NCI-H82 (cell line): ENCODE data around the gene SERPINA5.
"Not testable (repeated sequence)": the region's sequence is repeated elsewhere in the genome, so short reads cannot be mapped to it uniquely, and the experiment has no call there.

Experiments
- DNase-seq: peaks from one replicate; lab custom pipeline; 2025; lab: John Stamatoyannopoulos, UW

SERPINA5 gene

DNA sequence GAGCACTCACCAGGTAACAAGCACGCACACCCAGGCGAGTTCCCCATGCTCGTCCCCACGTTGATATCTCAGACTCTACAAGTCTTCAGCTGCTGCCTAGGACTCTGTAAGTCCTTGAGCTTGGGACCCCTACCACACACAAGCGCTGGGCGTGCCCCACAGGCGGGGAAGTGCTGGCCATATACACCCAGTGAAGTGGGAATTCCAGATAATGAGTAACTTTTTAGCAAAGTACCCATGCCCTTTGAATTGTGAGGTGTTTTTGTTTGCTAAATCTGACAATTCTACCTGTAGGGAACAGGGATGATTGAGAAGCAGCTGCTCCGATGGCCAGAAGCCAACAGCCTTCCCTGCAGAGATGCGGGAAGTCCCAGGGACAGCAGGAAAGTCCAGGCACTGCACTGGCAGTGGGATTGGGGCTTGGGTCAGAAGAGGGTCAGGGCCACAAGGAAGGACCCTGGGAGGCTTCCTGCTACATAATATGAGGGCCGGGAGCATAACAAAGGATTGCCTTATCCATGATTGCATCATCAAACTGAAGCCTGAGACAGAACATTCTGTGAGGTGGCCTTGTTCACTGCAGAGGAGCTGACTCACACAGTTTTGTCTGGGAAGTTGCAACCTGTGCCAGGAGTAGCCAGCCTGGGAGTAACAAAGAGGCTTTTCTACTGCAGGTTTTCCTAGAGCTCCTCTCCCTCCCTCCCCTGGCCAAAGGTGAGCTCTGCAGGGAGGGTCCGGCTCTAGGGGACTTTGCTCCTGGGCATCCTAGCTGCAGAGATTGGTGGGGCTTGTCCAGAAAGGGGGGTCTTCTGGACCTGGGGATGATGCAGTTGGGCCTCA lies 17.8 kb downstream of the SERPINA5 start:
- no peak for DNase-seq

DNA sequence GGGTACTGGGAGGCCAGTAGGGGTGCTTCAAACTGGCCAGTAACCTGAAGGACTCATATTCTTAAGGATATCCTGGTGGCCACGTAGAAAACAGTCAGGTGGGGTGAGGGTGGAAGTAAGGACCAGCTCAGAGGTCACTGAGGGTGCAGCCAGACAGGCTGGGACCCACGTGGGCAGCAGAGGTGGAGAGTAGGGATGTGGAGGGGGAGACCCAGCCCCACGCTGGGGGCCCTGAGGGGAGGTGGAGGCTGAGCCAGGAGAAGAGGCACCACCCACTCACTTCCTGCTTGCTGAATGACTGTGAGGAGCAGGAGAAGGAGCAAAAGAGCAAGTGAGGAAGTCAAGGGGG lies 18.4 kb downstream of the SERPINA5 start:
- DNase-seq, result no peak

DNA sequence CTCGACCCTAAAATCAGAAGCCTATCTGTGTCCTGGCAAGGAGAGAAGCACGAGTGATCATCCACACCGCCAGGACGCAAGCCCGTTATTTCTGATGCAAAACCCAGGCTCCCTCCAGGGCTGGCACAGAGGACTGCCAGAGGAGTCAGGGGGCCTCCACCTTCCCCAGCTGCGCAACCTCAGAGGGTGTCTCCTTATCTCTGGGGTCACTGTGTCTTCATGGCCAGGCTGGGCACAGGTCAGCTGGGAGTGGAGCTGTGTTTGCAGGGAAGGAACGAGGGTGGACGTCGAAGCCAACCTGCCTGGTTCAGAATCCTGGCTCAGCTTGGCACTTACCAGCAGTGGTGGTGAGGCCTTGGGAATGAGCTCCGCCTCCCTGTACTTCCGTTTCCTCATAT lies 18.9 kb downstream of the SERPINA5 start:
- DNase-seq, result no peak

DNA sequence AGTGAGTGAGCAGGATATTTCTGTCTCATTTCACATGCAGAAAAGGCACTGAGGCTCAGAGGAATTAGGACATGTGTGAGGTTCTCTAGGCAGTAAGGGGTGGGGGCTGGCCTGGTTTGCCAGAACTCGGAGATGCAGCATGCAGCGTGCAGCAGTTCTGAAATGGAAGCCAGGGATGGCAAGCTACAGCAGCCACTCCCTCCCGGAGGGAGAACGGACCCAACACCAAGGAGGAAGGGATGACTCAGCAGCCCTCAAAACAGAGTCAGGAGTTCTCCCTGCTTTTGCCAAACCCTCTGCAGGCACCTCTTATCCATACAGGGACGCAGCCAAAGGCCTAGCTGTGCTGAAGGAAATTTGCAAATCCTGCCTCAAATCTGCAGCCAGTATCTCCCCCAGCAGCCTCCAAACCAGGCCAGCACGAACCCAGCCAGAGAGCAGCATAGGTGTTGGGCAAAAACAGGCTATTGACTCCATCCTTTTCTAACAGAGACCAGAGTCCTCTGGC lies 20.7 kb downstream of the SERPINA5 start:
- DNase-seq, result no peak

DNA sequence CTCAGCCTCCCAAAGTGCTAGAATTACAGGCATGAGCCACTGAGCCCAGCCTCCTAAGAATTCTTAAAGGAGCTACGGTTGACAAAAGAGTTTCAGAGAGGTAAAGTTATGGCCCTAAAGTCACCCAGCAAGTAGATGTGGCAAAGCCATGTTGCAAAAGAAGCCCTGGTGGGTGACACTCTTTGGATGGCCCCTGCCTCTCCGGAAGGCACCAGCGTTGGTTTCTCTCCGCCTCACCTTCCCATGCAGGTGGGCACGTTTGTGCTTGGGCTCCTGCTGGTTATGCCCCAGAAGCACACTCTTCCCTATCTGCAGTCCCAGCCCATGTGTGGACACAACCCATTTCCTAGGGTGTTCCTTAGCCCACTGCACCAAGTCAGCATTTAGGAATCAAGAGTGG lies 21.5 kb downstream of the SERPINA5 start:
- no peak for DNase-seq

DNA sequence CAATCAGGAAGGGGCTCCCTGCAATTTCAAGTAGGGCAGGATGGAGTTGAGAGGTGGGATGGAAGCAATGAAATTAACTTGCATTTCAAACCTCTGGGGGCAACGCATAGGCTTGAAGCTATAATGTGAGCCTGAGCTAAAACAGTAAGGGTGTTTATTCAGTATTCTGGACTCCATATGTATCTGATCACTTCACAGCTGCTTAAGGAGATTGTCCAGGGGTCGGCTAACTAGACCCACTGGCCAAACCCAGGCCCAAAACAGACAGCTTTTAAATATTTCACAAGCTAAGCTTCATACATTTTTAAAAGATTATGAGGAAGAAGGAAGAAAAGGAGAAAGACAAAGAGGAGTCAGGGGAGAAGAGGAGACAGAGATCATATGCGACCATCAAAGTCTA lies 24.1 kb downstream of the SERPINA5 start:
- DNase-seq, result no peak

DNA sequence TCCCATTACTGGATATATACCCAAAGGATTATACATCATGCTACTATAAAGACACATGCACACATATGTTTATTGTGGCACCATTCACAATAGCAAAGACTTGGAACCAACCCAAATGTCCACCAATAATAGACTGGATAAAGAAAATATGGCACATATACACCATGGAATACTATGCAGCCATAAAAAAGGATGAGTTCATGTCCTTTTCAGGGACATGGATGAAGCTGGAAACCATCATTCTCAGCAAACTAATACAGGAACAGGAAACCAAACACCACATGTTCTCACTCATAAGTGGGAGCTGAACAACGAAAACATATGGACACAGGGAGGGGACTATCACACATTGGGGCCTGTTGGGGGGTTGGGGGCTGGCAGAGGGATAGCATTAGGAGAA lies 27.7 kb downstream of the SERPINA5 start:
- DNase-seq, result not testable (repeated sequence)

DNA sequence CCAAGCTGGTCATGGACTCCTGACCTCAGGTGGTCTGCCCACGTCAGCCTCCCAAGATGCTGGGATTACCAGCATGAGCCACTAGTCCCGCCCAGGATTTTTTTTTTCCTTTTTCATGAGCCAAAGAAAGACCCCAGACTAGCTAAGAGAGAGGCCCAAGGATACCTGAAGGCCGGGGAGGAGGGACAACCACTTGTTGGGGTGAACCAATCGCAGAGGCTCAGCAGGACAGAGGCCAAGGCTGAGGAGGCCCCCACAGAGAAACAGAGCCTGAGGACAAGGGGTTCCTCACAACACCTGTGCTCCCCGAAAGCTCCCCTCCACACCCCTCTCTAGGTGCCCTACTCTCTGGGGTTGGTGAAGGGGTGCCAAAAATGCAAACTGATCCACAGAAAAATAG lies 30.0 kb downstream of the SERPINA5 start:
- DNase-seq, result no peak

DNA sequence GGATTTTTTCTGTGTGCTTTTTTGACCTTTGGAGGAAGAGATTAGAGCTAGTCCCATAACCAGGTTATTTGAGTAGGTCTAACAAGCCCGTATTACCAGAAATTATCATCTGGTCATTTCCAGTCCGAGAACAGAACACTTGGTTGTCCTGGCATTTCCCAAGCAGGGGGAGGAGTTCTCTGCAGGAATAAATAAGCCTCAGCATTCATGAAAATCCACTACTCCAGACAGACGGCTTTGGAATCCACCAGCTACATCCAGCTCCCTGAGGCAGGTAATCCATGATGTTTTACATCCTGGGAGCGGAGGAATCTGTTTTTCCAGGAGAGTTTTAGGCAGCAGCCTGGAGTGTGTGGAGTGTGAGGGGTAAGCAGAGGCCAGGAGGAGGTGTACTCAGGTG lies 30.9 kb downstream of the SERPINA5 start, which contains the start of gene SERPINA3:
TSS of gene SERPINA3 (plus strand) at position 218 of the 400 bp plus-strand sequence. CDS start 2,051 bp downstream, outside the sequence.
- no peak for DNase-seq

DNA sequence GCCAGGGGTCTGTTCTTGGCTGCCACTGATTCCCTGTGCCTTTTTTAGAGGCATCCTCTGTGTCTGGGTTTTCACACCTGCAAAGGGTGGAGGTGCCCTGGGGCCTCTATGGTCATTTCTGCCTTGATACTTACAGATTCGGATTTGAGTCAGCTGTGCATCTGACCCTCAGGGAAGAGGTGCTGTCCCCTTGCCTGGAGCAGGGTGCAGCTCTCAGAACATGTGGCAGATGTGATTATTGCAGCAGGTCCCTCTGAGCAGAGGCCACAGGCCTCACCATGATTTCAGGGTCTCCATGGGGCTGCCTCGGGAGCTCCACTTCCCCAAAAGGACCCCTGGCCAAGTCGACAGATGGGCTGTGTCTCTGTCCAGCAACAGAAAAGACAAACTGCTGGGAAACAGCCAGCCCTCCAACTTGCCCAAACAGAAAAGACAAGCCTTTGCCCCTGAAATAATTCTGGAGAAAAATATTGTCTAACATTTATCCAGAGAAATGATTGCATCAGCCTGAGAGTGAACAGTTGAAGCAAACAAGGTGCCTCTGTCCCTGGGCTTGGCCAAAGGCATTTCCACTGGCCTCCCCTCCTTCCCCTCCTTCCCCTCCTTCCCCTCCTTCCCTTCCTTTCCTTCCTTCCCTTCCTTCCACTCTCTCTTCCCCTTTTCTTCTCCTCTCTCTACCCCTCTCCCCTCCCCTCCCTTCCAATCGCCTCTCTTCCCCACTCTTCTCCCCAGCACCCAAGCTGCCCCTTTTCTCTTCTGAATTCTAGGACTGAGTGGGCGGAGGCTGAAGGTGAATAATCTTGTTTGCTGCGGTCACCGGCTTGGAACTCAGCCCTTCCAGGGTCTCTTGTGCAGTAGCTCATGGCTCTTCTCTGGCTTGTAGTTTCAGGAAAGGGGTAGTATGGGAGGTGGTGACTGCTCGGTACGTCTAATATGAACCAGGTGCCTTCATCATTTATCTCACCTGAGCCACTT lies 31.6 kb downstream of the SERPINA5 start:
- no peak for DNase-seq

DNA sequence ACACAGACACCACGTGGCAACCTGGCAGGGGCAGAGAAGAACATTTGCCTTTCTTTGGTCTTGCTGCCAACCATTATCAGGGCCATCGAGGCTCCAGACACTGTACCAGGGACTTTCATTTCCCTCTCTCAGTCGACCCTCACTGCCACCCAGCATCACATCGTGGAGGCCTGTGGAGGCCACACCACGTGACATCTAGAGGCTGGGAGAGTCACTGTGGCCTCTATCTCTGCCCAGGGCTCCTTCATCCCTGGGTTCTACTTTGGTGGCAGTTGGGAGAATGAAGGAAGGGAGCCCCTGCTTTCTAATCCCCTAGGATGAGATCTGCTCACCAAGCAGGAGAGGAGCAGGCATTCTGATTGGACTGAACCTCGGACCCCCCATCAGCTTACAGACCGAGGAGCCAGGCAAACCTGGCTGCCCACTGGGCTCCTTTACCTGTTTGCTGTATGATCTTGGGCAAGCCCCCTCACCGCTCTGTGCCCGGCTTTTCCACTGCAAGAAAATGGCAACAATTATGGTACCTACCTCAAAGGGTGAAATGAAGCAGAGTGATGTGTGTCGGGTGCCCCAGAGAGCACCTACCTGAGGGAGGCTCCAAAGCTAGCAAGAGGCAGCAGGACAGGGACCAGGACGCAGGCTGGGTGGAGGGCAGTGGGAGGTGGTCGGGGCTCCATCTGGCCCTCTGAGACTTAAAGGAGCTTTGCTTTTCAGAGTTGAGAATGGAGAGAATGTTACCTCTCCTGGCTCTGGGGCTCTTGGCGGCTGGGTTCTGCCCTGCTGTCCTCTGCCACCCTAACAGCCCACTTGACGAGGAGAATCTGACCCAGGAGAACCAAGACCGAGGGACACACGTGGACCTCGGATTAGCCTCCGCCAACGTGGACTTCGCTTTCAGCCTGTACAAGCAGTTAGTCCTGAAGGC lies 32.8 kb downstream of the SERPINA5 start:
- no peak for DNase-seq

DNA sequence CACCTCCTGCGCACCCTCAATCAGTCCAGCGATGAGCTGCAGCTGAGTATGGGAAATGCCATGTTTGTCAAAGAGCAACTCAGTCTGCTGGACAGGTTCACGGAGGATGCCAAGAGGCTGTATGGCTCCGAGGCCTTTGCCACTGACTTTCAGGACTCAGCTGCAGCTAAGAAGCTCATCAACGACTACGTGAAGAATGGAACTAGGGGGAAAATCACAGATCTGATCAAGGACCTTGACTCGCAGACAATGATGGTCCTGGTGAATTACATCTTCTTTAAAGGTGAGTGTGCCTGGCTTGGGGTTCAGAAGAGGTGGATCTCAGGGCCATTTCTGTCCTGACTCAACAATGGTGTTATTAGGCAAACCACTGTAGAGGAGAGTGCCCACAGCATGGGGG lies 33.6 kb downstream of the SERPINA5 start:
- no peak for DNase-seq

DNA sequence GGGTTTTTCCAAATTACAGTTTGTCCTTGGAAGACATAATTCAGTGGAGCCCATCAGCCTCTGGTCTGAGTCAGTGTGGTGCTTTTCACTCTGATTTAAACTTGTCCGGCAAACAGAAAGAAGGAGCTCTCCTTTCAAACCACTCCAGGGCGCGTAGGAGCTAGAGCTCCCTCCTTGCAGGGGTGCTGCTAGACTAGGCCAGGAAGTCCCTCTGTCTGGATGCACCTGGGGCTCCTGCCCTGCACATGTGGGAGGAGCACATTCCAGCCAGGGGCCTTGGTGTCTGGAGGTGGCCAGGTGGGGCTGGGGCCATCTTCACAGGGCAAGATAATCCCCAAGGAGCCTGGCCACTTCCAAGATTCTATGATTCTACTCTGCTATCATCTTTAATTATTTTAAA lies 34.0 kb downstream of the SERPINA5 start:
- DNase-seq, result no peak

DNA sequence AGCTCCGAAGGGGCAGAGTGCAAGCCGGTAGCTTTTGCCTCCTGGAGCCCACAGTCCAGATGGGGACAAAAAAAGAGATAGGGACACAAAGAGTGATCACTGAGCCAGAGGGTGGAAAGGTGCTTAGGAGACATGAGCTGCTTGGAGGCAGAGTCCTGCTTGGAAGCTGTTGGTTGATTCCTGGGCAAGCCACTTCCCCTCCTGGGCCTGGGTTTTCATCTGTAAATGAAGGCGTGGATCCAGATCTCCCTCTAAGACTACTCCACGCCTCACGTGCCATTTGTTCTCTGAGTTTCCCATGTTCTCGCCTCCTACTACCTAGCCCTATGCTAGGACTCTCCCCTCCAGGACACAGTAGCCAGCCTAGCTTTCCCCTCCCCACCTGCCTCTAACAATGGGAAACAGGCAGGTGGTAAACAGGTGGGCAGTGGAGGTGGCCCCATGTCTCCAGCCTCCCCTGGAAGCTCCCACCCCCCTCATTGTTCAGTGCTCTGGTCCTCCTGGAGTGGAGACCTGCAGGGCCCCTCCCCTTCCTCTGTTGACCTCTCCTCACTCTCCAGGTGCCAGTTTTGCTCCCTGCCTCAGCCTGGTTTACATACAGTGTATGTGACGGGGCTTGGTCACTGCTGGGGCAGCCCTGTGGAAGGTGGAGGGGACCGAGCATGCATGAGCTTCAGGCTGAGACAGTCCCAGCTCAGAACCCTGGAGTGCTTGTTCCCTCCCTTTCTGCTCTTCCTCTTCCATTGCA lies 34.8 kb downstream of the SERPINA5 start:
- DNase-seq, result no peak

DNA sequence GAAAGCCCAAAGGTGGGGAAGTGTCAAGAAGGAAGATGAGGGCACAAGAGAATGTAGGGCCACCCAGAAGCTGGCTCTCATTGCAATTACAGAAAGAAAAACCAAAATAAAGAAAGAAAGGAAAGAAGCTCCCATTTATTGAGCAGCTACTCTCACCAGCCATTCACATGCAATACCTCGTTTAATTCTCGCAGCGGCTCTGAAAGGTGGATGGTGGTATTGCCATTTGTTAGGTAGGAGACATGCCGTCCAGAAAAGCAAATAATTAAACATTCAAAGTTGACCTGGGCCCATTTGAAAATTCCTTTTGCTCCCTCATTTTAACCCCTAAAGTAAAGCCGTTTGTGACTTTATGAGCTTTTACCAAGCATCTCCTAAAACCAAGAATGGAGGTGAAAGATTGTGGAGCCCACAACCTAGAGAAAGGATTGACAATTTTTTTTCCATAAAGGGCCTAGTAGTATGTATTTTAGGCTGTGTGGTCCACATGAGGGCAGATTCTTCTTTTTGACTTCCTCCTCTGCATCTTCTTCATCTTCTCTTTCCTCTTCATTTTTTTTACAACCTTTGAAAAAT lies 36.2 kb downstream of the SERPINA5 start:
- DNase-seq, result no peak

DNA sequence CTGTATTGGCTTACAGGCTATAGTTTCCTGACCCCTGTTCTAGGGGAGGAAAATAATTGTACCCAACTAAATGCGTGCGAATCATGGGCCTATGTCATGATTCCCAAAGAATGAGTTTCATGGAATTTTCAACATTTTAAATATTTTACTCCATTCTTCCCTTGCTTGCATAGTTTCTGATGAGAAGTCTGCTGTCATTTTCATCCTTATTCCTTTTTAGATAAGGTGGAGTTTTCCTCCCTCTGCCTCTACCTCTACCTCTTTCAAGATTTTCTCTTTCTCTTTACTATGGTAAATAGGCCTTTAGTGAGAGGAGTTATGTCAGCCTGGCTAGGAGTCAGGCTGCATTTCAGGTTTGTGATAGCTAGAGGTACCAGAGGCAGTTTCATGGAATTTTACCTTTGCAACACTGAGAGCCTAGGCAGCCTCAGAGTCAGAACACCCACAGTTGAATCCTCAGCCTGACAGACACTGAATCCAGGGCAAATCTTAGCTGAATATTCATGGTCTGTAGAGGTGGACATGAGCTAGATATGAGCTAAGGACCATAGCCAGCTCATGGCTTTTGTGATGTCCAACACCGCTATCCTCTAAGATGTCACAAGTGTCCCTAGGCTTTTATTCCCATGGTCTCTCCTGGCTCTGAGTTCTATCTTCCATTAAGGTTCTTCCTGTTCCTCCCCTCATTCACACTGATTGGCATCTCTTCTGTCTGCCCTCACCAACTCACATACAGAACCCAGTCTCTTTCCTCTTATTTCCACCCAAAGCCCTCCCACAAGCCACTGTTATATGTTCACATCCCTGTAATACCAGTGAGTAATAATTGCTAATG lies 37.0 kb downstream of the SERPINA5 start:
- no peak for DNase-seq

DNA sequence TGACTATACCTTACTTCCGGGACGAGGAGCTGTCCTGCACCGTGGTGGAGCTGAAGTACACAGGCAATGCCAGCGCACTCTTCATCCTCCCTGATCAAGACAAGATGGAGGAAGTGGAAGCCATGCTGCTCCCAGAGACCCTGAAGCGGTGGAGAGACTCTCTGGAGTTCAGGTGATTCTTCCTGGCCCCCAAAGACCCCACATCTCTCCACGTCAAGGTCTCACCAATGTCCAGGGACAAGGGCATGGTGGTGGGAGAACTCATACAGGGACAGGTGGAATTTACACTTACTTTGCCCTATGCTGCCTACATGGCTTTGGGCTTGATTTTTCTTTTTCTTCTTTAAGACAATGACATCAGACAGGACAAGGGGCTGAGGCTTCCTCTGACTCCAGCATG lies 38.1 kb downstream of the SERPINA5 start:
- no peak for DNase-seq

DNA sequence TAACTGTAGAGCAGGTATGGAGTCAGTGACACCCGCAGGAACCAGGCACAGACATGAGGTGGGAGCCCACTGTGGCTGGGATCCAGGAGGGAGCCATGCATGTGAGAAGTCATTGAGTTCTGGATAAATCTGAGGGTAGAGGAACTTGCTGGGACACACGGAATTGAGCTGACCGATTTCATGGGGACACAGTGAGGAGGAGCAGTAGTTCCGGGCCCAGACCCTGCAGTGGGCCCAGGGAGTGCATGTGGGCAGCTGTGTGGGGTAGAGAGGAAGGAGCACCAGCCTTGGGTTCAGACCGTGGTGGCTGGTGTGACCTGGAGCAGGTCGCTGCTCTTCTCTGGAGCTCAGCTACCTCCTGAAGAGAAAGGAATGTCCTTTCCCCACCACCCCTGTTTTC lies 39.4 kb downstream of the SERPINA5 start:
- no peak for DNase-seq

DNA sequence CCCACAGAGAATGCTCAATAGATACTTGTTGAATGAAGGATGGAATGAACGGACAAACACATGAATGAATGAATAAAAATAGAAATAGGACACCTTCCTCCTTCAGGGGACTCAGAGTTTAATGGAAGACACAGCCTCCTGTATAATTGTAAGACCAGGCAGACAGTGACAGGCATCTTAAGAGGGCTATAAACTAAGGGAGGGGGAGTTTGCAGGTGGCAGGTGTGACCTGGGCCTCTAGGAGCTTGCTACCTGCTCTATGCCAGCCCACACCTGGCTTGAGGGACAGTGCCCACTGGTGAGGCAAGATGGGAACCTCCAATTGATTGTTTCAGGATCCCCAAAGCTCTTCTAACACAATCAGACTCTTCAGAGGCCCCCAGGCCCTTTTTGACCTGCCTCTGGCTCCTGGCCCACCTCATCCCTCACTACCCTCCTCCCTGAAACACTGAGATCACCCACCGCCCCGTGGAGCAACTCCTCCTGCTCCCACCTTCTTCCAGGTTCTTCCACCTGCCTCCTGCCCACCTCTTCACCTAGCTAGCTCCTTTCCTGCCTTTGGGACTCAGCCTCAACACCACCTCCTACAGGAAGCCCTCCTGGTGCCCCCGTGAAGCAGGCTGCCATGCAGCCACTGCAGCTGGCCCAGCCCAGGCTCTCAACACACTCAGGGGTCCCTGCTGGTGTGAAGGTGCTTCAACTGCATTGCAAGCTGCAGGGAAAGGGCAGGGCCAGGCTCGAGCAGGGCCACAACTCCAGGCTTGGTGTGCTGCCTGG lies 40.3 kb downstream of the SERPINA5 start:
- DNase-seq, result no peak
